HG02759 (cell line): ENCODE data around the gene ST8SIA1.

ENCODE experiments used
- ATAC-seq: cut with Tn5 transposase; IDR thresholded peaks from one replicate; pipeline ENCODE4 v1.9.1; 2021; ENCODE audit warnings: mild to moderate bottlenecking, moderate library complexity; ENCODE audit not compliant: unreplicated experiment

Gene ST8SIA1

GRCh38 chr12:22332202-22332601 is 2.3 kb downstream of the ST8SIA1 start:
- ATAC-seq, result no peak

- ATAC-seq, result no peak
Measured at GRCh38 chr12:22329621-22330020, 4.9 kb downstream of the ST8SIA1 start.

GRCh38 chr12:22325218-22325617 is 9.3 kb downstream of the ST8SIA1 start:
- no peak for ATAC-seq

- ATAC-seq, result no peak
Measured at GRCh38 chr12:22322091-22322490, 12.4 kb downstream of the ST8SIA1 start.

GRCh38 chr12:22321638-22322037 is 12.9 kb downstream of the ST8SIA1 start:
- no peak for ATAC-seq

- no peak for ATAC-seq
Measured at GRCh38 chr12:22321018-22321605, 13.4 kb downstream of the ST8SIA1 start.

- ATAC-seq, result no peak
Measured at GRCh38 chr12:22318108-22318737, 16.3 kb downstream of the ST8SIA1 start.

- ATAC-seq, result no peak
Measured at GRCh38 chr12:22313963-22314330, 20.6 kb downstream of the ST8SIA1 start.

GRCh38 chr12:22313286-22313962 is 21.1 kb downstream of the ST8SIA1 start:
- ATAC-seq, result no peak

GRCh38 chr12:22312336-22312735 is 22.2 kb downstream of the ST8SIA1 start:
- ATAC-seq, result no peak

- ATAC-seq, result no peak
Measured at GRCh38 chr12:22310709-22311108, 23.8 kb downstream of the ST8SIA1 start.

GRCh38 chr12:22310275-22310674 is 24.2 kb downstream of the ST8SIA1 start:
- no peak for ATAC-seq

GRCh38 chr12:22307811-22308210 is 26.7 kb downstream of the ST8SIA1 start:
- ATAC-seq, result no peak

- ATAC-seq, result no peak
Measured at GRCh38 chr12:22306311-22306710, 28.2 kb downstream of the ST8SIA1 start.

- ATAC-seq, result no peak
Measured at GRCh38 chr12:22304341-22304740, 30.2 kb downstream of the ST8SIA1 start.

GRCh38 chr12:22299294-22299912 is 35.1 kb downstream of the ST8SIA1 start:
- ATAC-seq, result no peak

GRCh38 chr12:22289250-22289649 is 45.3 kb downstream of the ST8SIA1 start:
- ATAC-seq, result no peak

GRCh38 chr12:22287776-22288621 is 46.5 kb downstream of the ST8SIA1 start:
- ATAC-seq, result no peak

GRCh38 chr12:22287101-22287500 is 47.4 kb downstream of the ST8SIA1 start:
- no peak for ATAC-seq

GRCh38 chr12:22286569-22286968 is 47.9 kb downstream of the ST8SIA1 start:
- no peak for ATAC-seq

- ATAC-seq, result no peak
Measured at GRCh38 chr12:22285846-22286245, 48.7 kb downstream of the ST8SIA1 start.
